Activated naive CD4-positive, alpha-beta T cell treated with anti-CD3 and anti-CD28 coated beads, Interleukin-2, amount 50 U/mL, for 16 hours (primary cell): Measurements from ENCODE around the gene SSUH2.
"Not testable (repeated sequence)": the region's sequence is repeated elsewhere in the genome, so short reads cannot be mapped to it uniquely, and the experiment has no call there.

ENCODE experiments used
- DNase-seq: peaks from one replicate; pipeline ENCODE4 v3.0.0-alpha.2; 2020

SSUH2 gene

GRCh38 chr3:8658306-8659212 lies 14.0 kb upstream of the SSUH2 start:
- DNase-seq, result no peak

- no peak for DNase-seq
These were observed 13.3 kb upstream of the SSUH2 start for GRCh38 chr3:8657804-8658305.

- DNase-seq, result no peak
These were observed 11.6 kb upstream of the SSUH2 start for GRCh38 chr3:8656240-8656639.

- no peak for DNase-seq
These were observed 10.8 kb upstream of the SSUH2 start for GRCh38 chr3:8655387-8655835.

GRCh38 chr3:8654572-8655329 lies 10.2 kb upstream of the SSUH2 start:
- DNase-seq, result not testable (repeated sequence)

- DNase-seq, result no peak
These were observed 9.3 kb upstream of the SSUH2 start for GRCh38 chr3:8653800-8654408.

- DNase-seq, result no peak
These were observed 7.9 kb upstream of the SSUH2 start for GRCh38 chr3:8652324-8652987.

GRCh38 chr3:8651418-8652323 lies 7.1 kb upstream of the SSUH2 start:
- no peak for DNase-seq

GRCh38 chr3:8650583-8651416 lies 6.2 kb upstream of the SSUH2 start:
- no peak for DNase-seq

- no peak for DNase-seq
These were observed 5.2 kb upstream of the SSUH2 start for GRCh38 chr3:8649757-8650156.

GRCh38 chr3:8648909-8649741 lies 4.5 kb upstream of the SSUH2 start:
- DNase-seq, result no peak

- DNase-seq, result no peak
These were observed 2.8 kb upstream of the SSUH2 start for GRCh38 chr3:8647137-8647985.

GRCh38 chr3:8646313-8646938 lies 1.8 kb upstream of the SSUH2 start:
- DNase-seq, result no peak

- no peak for DNase-seq
These were observed 1.1 kb upstream of the SSUH2 start for GRCh38 chr3:8645712-8646111.

GRCh38 chr3:8643693-8644365 lies 769 bp downstream of the SSUH2 start:
- no peak for DNase-seq

- DNase-seq, result no peak
These were observed 2.6 kb downstream of the SSUH2 start for GRCh38 chr3:8642001-8642400.

- DNase-seq, result no peak
These were observed 3.1 kb downstream of the SSUH2 start for GRCh38 chr3:8641472-8641871.

GRCh38 chr3:8640223-8640622 lies 4.4 kb downstream of the SSUH2 start:
- no peak for DNase-seq
